ENCODE measurements around the gene CERKL. TPM values are rescaled to one million over a fixed set of nuclear protein-coding genes. Genes with fewer than 3 reads are reported as not detected.

Gene CERKL
- total and polyA plus RNA-seq, 2 experiments from 2014 or later, result 1.9 to 2.3 TPM

DNA sequence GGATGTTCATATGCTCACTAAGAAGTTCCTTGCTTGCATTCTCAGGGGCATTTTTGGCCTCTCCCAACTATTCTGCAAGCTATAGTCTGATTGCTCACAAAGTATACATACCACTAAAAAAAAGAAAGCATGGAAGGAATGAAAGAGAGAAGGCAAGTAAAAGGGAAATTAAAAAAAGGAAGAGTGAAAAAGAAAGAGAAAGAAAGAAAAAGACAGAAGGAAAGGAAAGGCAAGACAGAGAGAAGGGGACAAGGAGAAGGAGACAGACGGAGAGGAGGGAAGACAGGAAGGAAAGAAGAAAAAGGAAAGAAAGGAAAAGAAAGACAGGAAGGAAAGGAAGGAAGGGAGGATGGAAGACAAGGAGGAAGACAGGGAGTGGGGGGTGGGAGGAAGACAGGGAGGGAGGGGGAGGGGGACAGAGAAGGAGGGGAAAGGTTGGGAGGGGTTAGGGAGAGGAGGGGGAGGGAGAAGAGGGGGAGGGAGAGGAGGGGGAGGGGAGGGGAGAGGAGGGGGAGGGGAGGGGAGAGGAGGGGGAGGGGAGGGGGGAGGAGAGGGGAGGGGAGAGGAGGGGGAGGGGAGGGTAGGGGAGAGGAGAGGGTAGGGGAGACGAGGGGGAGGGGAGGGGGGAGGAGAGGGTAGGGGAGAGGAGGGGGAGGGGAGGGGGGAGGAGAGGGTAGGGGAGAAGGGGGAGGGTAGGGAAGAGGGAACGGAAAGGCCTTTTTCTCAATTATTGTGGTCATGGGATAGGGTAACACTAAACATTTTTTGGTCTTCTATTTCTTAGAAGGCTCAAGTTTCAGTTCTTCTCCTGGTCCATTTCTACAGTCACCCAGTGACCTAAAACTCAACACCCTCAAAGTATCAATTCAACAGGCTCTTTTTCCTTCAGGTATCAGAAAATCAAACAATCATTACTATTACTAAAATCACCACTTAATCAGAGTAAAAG lies 50.7 kb downstream of the CERKL start:
- TF ChIP-seq EZH2phosphoT487 (IDR thresholded peaks at IDR 0.05; ENCODE audit: low read depth, severe bottlenecking, unreplicated experiment), result no peak
- no peak for TF ChIP-seq EZH2 (IDR thresholded peaks at IDR 0.05; ENCODE audit: borderline replicate concordance)
- TF ChIP-seq, protein P1, sequence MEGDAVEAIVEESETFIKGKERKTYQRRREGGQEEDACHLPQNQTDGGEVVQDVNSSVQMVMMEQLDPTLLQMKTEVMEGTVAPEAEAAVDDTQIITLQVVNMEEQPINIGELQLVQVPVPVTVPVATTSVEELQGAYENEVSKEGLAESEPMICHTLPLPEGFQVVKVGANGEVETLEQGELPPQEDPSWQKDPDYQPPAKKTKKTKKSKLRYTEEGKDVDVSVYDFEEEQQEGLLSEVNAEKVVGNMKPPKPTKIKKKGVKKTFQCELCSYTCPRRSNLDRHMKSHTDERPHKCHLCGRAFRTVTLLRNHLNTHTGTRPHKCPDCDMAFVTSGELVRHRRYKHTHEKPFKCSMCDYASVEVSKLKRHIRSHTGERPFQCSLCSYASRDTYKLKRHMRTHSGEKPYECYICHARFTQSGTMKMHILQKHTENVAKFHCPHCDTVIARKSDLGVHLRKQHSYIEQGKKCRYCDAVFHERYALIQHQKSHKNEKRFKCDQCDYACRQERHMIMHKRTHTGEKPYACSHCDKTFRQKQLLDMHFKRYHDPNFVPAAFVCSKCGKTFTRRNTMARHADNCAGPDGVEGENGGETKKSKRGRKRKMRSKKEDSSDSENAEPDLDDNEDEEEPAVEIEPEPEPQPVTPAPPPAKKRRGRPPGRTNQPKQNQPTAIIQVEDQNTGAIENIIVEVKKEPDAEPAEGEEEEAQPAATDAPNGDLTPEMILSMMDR (IDR thresholded peaks at IDR 0.05; ENCODE audit: poor library complexity), result no peak

DNA sequence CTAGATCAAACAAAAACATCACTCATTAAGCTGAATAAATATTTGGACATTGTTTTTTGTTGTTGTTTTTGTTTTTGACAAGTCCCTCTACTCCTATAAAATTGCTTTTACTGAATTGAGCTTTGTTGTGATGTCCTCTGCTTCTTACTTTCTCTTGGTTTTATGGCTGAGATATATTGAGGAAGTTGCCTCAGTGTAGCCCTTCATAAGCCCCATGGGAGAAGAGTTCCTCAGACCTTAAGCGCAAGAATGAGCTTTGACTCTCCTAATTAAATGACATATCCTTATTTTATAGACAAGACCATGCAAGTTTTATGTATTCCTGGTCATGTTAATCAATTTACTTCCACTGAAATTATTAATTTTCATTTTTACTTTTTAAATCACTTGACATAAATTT lies 54.9 kb downstream of the CERKL start:
- H3K4me2 ChIP-seq, result no peak overlapping the region
- DNase-seq (ENCODE audit: low spot score), result no peak
- H3K9me2 ChIP-seq (replicated peaks; ENCODE audit: insufficient read depth), result no peaks in the 10 kb centered on the region
- H2AFZ ChIP-seq, result no peak overlapping the region
- H3K27ac ChIP-seq, result no peak overlapping the region
- WGBS (ENCODE audit: low lambda C conversion rate, missing lambda C conversion rate), result 85% methylated on average over 1 of the region's 1 CpG
- H3K4me3 ChIP-seq, result no peak overlapping the region
- TF ChIP-seq, protein P1 (IDR thresholded peaks at IDR 0.05; ENCODE audit: poor library complexity), result no peak
- TF ChIP-seq EZH2 (IDR thresholded peaks at IDR 0.05; ENCODE audit: borderline replicate concordance), result no peak
- no peak for TF ChIP-seq EZH2phosphoT487 (IDR thresholded peaks at IDR 0.05; ENCODE audit: low read depth, severe bottlenecking, unreplicated experiment)
- no peaks in the 10 kb centered on the region for H3K9me3 ChIP-seq (ENCODE audit: low read depth)
- H3K4me1 ChIP-seq (ENCODE audit: insufficient read depth), result no peaks in the 10 kb centered on the region
- no peaks in the 10 kb centered on the region for H4K20me1 ChIP-seq (ENCODE audit: insufficient read depth, poor library complexity, severe bottlenecking)
- no peaks in the 10 kb centered on the region for H3K36me3 ChIP-seq (replicated peaks; ENCODE audit: insufficient read depth, low read depth)
- no peaks in the 10 kb centered on the region for H3K79me2 ChIP-seq
- no peaks in the 10 kb centered on the region for H3K27me3 ChIP-seq

More for the DNA sequence above, 50.7 kb downstream of the CERKL start:
- Histone ChIP-seq H3K4me3 (no peak overlapping the region), H4K20me1 (ENCODE audit: insufficient read depth, poor library complexity, severe bottlenecking) (no peaks in the 10 kb centered on the region), H3K27me3 (no peaks in the 10 kb centered on the region), H3K9me3 (ENCODE audit: low read depth) (no peaks in the 10 kb centered on the region), H3K9me2 (replicated peaks; ENCODE audit: insufficient read depth) (no peaks in the 10 kb centered on the region), H3K4me1 (ENCODE audit: insufficient read depth) (no peaks in the 10 kb centered on the region), H3K4me2 (no peak overlapping the region), H2AFZ (no peak overlapping the region), H3K36me3 (replicated peaks; ENCODE audit: insufficient read depth, low read depth) (no peaks in the 10 kb centered on the region), H3K27ac (no peak overlapping the region), H3K79me2 (no peaks in the 10 kb centered on the region)
- 92% methylated on average over 1 of the region's 3 CpGs for WGBS (ENCODE audit: low lambda C conversion rate, missing lambda C conversion rate)
- no peak for DNase-seq (ENCODE audit: low spot score)

DNA sequence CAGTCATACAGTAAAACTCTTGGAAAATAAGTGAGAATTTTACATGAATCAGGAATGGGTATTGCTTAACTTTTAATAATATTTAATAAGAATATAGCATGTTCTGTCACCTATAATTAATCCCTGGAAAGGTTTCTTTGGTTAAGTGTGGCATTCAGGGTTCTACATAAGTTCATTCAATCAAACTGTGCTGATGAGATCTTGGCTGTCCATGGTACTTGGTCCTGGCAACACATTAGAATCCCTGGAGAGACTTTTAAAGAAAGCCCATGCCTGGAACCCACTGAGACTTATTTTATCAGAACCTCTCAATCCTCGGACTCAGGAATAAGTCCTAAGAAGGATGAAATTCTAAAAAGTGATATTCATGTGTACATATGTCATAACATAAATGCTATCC lies 60.3 kb downstream of the CERKL start:
- 89% methylated on average over 1 of the region's 1 CpG for WGBS (ENCODE audit: low lambda C conversion rate, missing lambda C conversion rate)
- Histone ChIP-seq H3K79me2 (no peaks in the 10 kb centered on the region), H3K4me1 (ENCODE audit: insufficient read depth) (no peaks in the 10 kb centered on the region)

More for the DNA sequence above, 60.3 kb downstream of the CERKL start:
- H3K4me2 ChIP-seq, result no peak overlapping the region
- no peak overlapping the region for H2AFZ ChIP-seq
- no peak overlapping the region for H3K27ac ChIP-seq
- no peaks in the 10 kb centered on the region for H4K20me1 ChIP-seq (ENCODE audit: insufficient read depth, poor library complexity, severe bottlenecking)
- H3K4me3 ChIP-seq, result no peak overlapping the region
- TF ChIP-seq, protein P1 (IDR thresholded peaks at IDR 0.05; ENCODE audit: poor library complexity), result no peak
- no peak for TF ChIP-seq EZH2 (IDR thresholded peaks at IDR 0.05; ENCODE audit: borderline replicate concordance)
- TF ChIP-seq EZH2phosphoT487 (IDR thresholded peaks at IDR 0.05; ENCODE audit: low read depth, severe bottlenecking, unreplicated experiment), result no peak
- no peaks in the 10 kb centered on the region for H3K9me3 ChIP-seq (ENCODE audit: low read depth)
- no peaks in the 10 kb centered on the region for H3K27me3 ChIP-seq
- no peaks in the 10 kb centered on the region for H3K9me2 ChIP-seq (replicated peaks; ENCODE audit: insufficient read depth)
- DNase-seq (ENCODE audit: low spot score), result no peak
- no peaks in the 10 kb centered on the region for H3K36me3 ChIP-seq (replicated peaks; ENCODE audit: insufficient read depth, low read depth)
